ENCODE data around the gene MYL5.

Gene MYL5

GRCh38 chr4:708631-708933 lies 34.2 kb downstream of the MYL5 start:
- no peak for DNase-seq

DNA sequence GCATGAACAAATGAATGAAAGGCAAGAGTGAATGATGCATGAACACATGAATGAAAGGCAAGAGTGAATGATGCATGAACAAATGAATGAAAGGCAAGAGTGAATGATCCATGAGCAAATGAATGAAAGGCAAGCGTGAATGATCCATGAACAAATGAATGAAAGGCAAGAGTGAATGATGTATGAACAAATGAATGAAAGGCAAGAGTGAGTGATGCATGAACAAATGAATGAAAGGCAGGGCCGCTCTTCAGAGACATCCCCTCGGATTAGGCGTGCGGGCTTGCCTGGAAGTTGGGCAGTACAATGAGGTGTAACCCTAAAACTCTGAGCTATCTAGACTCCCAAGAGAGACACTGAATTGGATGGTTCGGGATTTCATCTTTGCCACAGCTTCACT lies 35.0 kb downstream of the MYL5 start:
- DNase-seq: no peak

- no peak for DNase-seq
Observed at GRCh38 chr4:710116-710515, 35.8 kb downstream of the MYL5 start.

- no peak for DNase-seq
Observed at GRCh38 chr4:710916-711315, 36.6 kb downstream of the MYL5 start.

DNA sequence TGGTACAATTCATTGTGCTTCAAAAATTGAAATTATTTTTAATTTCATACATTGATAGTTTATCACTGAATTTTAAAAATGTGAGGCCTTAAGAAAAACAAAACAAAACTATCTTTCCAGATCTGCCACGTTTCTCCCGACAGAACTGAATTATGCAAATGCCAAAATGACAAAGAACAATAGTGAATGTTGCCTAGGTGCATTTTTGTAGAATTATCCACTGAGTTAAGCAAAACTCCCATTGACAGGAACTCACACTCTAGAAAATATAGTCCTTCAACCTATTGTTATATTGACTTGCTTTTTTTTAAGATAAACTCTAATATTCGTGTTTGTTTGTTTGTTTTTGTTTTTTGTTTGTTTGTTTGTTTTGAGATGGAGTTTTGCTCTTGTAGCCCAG lies 37.8 kb downstream of the MYL5 start:
- DNase-seq: no peak

- no peak for DNase-seq
Observed at GRCh38 chr4:712916-713632, 38.7 kb downstream of the MYL5 start.

GRCh38 chr4:714087-714486 lies 39.7 kb downstream of the MYL5 start:
- no peak for DNase-seq

DNA sequence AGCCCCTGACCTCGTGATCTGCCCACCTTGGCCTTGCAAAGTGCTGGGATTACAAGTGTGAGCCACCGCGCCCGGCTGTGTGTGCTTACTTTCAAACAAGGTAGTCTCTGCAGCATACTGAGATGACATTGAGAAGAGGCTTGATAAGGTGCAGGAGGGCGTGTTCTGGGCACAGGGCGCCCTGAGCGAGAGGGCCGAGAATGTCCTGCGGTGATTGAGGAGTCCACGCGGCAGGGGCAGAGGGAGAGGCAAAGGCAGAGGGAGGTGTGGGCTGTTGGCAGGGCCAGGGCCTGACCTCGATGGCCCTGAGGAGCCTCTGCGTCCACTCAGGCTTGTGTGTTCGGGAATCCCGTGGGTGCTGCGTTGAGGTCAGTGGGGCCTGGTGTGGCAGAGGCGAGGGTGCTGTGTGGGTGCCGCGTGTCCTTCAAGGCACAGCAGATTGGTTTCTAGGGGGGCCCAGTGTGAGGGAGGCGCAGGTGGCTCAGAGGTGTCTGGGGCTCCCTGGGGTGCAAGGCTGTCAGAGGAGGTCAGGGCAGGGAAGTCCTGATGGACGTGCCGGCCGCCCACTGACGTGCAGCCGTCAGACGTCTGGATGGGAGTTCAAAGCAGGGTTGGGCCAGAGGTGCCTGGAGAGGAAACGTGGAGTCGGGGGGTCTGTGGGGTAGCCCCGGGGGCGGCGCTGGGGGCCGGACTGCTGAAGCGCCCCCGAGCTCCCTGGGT lies 43.4 kb downstream of the MYL5 start:
- no peak for DNase-seq

GRCh38 chr4:718460-718859 lies 44.1 kb downstream of the MYL5 start:
- no peak for DNase-seq

- no peak for DNase-seq
Observed at GRCh38 chr4:720111-720860, 45.9 kb downstream of the MYL5 start.

DNA sequence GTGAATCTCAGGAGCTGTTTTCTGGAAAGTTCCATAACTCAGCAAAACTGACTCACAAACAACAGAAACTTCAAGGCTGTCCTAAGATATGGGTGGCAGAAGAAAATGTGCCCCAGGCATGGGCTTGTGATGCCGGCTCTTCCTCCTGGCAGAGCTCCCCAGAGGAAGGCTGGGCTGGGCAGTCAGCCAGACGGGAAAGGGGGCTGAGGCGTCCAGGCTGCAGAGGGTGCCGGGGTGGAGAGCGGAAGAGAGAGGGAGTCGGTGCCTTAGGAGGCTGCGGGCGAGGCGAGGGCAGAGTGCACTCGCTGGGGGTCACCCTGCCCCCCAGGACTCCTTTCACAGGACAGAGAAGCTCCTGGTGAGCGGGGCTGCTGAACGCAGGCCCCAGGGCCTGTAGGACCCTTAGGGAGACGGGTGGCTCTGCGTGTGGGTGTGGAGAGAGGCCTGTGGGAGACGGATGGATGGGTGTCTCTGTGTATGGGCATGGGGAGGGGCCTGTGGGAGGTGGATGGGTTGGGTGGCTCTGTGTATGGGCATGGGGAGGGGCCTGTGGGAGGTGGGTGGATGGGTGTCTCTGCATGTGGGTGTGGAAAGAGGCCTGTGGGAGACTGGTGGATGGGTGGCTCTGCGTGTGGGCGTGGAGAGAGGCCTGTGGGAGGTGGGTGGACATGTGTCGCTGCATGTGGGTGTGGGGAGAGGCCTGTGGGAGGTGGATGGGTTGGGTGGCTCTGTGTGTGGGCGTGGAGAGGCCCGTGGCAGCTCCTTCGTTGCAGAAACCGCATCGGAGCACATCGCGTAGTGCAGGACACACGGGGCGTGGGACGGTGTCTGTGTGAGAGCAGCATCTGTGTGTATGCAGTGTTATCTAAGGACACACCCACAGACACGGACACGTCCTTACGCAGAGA lies 47.2 kb downstream of the MYL5 start:
- no peak for DNase-seq

DNA sequence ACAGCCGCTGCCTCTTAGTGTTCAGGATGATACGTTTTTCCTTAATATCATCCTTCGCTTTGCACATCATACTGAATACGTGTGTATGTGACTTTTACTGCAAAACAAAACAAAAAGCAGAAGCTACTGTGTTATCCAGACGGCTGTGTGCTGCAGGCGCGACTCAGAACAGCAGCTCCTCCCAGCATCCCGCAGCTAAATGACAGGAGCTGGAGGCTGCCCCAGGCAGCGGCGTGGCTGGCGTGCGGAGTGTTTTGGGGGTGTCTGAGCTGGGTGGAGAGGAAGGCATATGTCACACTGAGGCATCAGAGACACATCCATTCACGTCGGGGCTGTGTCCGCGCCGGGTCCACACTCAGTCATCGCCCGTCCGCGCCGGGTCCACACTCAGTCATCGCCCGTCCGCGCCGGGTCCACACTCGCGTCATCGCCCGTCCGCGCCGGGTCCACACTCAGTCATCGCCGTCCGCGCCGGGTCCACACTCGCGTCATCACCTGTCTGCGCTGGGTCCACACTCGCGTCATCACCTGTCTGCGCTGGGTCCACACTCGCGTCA lies 47.9 kb downstream of the MYL5 start:
- no peak for DNase-seq

- DNase-seq: no peak
Observed at GRCh38 chr4:722851-723360, 48.6 kb downstream of the MYL5 start.

GRCh38 chr4:723751-724530 lies 49.6 kb downstream of the MYL5 start:
- no peak for DNase-seq

DNA sequence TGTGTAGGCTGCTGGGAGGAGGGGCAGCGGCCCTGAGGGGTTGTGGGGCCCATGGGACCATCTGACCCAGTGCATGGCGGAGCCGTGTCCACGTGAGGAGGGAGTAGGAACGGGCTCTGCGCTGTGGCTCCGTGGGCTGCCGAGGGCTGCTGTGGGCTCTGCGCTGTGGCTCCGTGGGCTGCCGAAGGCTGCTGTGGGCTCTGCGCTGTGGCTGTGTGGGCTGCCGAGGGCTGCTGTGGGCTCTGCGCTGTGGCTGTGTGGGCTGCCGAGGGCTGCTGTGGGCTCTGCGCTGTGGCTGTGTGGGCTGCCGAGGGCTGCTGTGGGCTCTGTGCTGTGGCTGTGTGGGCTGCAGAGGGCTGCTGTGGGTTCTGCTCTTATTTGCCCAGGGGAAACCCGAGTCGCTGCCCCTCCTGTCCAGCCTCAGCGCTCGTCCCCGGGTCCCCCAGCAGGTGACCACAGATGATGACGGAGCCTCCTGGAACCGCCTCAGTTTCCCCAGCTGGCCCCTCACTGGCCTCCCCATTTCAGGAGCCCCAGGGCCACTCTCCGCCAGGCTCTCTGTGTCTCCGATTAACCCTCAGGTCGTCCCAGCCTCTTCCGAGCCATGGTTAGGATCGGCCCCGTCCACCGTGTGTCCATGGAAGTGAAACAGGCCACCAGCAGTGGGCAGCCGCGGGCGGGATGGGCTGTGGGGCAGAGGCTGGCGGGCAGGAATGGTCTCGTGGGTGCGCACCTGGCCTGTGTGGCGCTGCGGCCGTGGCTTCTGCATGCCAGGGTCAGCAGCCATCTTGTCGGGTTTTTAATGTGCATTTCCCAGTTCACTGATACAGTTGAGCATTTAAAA lies 51.3 kb downstream of the MYL5 start:
- no peak for DNase-seq

- DNase-seq: no peak
Observed at GRCh38 chr4:726235-726787, 52.0 kb downstream of the MYL5 start.

- DNase-seq: no peak
Observed at GRCh38 chr4:726838-727237, 52.5 kb downstream of the MYL5 start.

DNA sequence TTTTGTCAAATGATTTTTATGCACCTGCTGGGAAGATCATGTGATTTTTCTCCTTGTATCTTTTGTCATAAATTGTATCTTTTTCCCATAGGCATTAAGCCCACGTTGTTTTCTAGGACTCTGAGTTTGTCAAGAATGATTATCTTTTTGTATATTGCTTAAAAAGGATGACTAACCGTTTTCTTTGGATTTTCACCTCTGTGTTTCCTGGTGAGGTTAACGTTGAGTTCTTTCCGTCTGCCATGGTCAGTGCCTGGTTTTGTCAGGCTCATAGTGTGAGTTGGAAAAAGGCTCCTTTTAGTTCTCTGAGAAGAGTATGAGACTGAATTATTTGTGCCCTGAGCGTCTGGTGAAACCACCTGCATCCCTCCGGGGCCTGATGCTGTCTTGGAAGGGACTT lies 53.2 kb downstream of the MYL5 start:
- no peak for DNase-seq

GRCh38 chr4:729336-730315 lies 55.3 kb downstream of the MYL5 start:
- no peak for DNase-seq

All from NCI-H2029 treated with DMSO at 0.1 percent for 48 hours (cell line).